Activated effector memory CD4-positive, alpha-beta T cell treated with Interleukin-2 at 50 U/mL for 16 hours (primary cell): ENCODE results near the gene ETV3.

ENCODE experiments used
- DNase-seq: peaks from one replicate; pipeline ENCODE4 v3.0.0-alpha.2; 2020

ETV3 gene

GRCh38 chr1:157087030-157087429, 51.2 kb downstream of the ETV3 start:
- no peak for DNase-seq

GRCh38 chr1:157086299-157086698, 51.9 kb downstream of the ETV3 start:
- DNase-seq = no peak

GRCh38 chr1:157085421-157085820, 52.8 kb downstream of the ETV3 start:
- DNase-seq = no peak

- no peak for DNase-seq
These were observed 53.5 kb downstream of the ETV3 start for GRCh38 chr1:157084720-157085119.

DNA sequence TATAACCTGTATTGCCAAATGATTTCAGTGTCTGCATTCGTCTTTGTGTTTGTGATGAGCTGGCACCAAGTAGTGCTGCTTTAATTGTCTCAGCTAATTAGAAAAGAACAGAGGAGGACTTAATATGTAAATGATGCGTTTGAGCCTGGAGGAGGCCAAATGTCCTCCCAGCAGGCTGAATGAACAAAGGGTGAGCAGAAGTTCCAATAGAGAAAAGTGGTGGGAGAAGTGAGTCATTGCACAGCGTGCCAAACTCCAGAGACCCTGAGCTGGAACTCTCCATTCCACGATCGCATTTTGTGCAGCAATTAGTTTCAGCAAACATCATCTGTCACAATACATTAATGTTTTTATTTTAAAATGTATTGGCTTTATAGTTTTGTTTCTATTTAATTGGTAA, 56.5 kb downstream of the ETV3 start:
- DNase-seq = no peak

DNA sequence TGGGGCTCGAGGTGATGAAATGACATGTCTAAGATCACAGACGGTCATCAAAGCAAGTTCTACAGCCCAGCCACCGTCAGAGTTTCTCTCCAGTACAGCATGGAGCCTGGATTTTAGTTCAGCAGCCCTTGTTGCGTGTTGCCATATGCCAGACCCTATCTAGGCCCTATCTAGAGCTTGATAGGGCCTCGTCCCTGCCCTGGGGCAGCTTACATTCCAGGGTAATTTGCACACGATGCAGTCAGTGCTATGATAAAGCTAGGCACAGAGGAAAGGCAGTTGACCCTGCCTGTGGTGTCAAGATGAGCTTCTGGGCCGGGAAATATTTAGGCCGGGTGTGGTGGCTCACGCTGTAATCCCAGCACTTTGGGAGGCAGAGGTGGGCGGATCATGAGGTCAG, 57.5 kb downstream of the ETV3 start:
- no peak for DNase-seq

GRCh38 chr1:157077394-157077793, 60.8 kb downstream of the ETV3 start:
- DNase-seq = no peak

GRCh38 chr1:157073944-157074685, 64.1 kb downstream of the ETV3 start:
- no peak for DNase-seq
